IMR-90 (cell line): Measurements from ENCODE around the gene PPP5C. TPM values are rescaled to one million over a fixed set of nuclear protein-coding genes. Genes with fewer than 3 reads are reported as not detected.

ENCODE experiments used
- ATAC-seq: fragments of 200-7000 bp; cut with Tn5 transposase; 2 replicates; pipeline ENCODE4 v1.9.1; 2020; ENCODE audit warnings: low read depth, mild to moderate bottlenecking, moderate library complexity
- BruUV-seq: library from RNA; stranded (reverse); fragments of 400-500 nt; replicated peaks from 2 replicates; lab custom pipeline; 2021; lab: Mats Ljungman, UMichigan
- CTCF ChIA-PET: fragments of 300-600 bp; formaldehyde crosslinking; extraction: SDS; loops from one replicate; lab custom pipeline; 2021; ENCODE audit warnings: antibody characterized with exemption; lab: Yijun Ruan, JAX
- POLR2A ChIA-PET: fragments of 300-600 bp; sonication (Branson Sonifier 250); formaldehyde crosslinking; loops from one replicate; lab custom pipeline; 2022; ENCODE audit warnings: antibody characterized with exemption; ENCODE audit not compliant: unreplicated experiment; lab: Charles Lee
- DNase-seq: peaks from one replicate; pipeline ENCODE4 v3.0.0; 2013
- H2AFZ ChIP-seq: replicated peaks from 2 replicates; pipeline ENCODE3; 2013; ENCODE audit warnings: low read length, mild to moderate bottlenecking; ENCODE audit not compliant: poor library complexity
- H2AK5ac ChIP-seq: 2 replicates; pipeline ENCODE4 v1.6.1; 2013; ENCODE audit warnings: low read depth, low read length, inconsistent platforms
- H2AK9ac ChIP-seq: replicated peaks from 2 replicates; pipeline ENCODE3; 2013; ENCODE audit warnings: mild to moderate bottlenecking, low read depth, low read length, moderate library complexity; ENCODE audit not compliant: poor library complexity
- H2BK120ac ChIP-seq: 2 replicates; pipeline ENCODE4 v1.6.1; 2013; ENCODE audit warnings: low read depth, low read length, inconsistent platforms
- H2BK15ac ChIP-seq: 3 replicates; pipeline ENCODE4 v1.6.1; 2013; ENCODE audit warnings: low read depth, low read length, inconsistent platforms
- H2BK20ac ChIP-seq: 2 replicates; pipeline ENCODE4 v1.6.1; 2013; ENCODE audit warnings: low read depth, mild to moderate bottlenecking, inconsistent platforms, low read length, moderate library complexity
- H2BK5ac ChIP-seq: 2 replicates; pipeline ENCODE4 v1.6.1; 2013; ENCODE audit warnings: mild to moderate bottlenecking, low read depth, low read length, inconsistent platforms; ENCODE audit not compliant: poor library complexity, severe bottlenecking
- H3K14ac ChIP-seq: replicated peaks from 2 replicates; pipeline ENCODE4 v1.6.1; 2013; ENCODE audit warnings: low read depth, low read length, inconsistent platforms
- H3K18ac ChIP-seq: 2 replicates; pipeline ENCODE4 v1.6.1; 2013; ENCODE audit warnings: low read depth, low read length, control low read depth
- H3K23ac ChIP-seq: 2 replicates; pipeline ENCODE4 v1.6.1; 2013; ENCODE audit warnings: low read depth, low read length, inconsistent platforms
- H3K27ac ChIP-seq: 2 replicates; pipeline ENCODE4 v1.5.1; 2013; ENCODE audit warnings: mild to moderate bottlenecking, control low read depth, low read length; ENCODE audit not compliant: insufficient read depth
- H3K27me3 ChIP-seq: 2 replicates; pipeline ENCODE4 v1.6.1; 2013; ENCODE audit warnings: low read length; ENCODE audit not compliant: control insufficient read depth, insufficient read depth
- H3K36me3 ChIP-seq: 2 replicates; pipeline ENCODE4 v1.6.1; 2013; ENCODE audit warnings: low read length, mixed read lengths; ENCODE audit not compliant: control insufficient read depth, insufficient read depth
- H3K4ac ChIP-seq: 2 replicates; pipeline ENCODE4 v1.6.1; 2013; ENCODE audit warnings: low read depth, low read length, inconsistent platforms
- H3K4me1 ChIP-seq: 2 replicates; pipeline ENCODE4 v1.6.1; 2013; ENCODE audit warnings: low read length, mixed read lengths; ENCODE audit not compliant: control insufficient read depth, insufficient read depth
- H3K4me2 ChIP-seq: 2 replicates; pipeline ENCODE4 v1.6.1; 2013; ENCODE audit warnings: low read depth, mild to moderate bottlenecking, control low read depth, low read length, moderate library complexity
- H3K4me3 ChIP-seq: 2 replicates; pipeline ENCODE4 v1.5.1; 2013; ENCODE audit warnings: low read depth, mild to moderate bottlenecking, control low read depth, low read length, moderate library complexity; ENCODE audit not compliant: insufficient read depth
- H3K56ac ChIP-seq: 2 replicates; pipeline ENCODE4 v1.6.1; 2013; ENCODE audit warnings: low read length, inconsistent platforms; ENCODE audit not compliant: insufficient read depth; ENCODE audit errors: extremely low read depth
- H3K79me1 ChIP-seq, 2 experiments: 2 replicates each; pipeline ENCODE4 v1.6.1; 2013; ENCODE audit warnings: low read length in 2 of 2, inconsistent platforms in 1 of 2, low read depth in 1 of 2
- H3K9ac ChIP-seq: 2 replicates; pipeline ENCODE4 v1.6.1; 2013; ENCODE audit warnings: low read depth, low read length, control low read depth
- H3K9me1 ChIP-seq: 2 replicates; pipeline ENCODE4 v1.6.1; 2013; ENCODE audit warnings: low read length, inconsistent platforms; ENCODE audit not compliant: insufficient read depth
- H3K9me3 ChIP-seq: 2 replicates; pipeline ENCODE4 v1.6.1; 2013; ENCODE audit warnings: low read length; ENCODE audit not compliant: control insufficient read depth, insufficient read depth
- H4K20me1 ChIP-seq: 2 replicates; pipeline ENCODE4 v1.6.1; 2013; ENCODE audit warnings: low read length, inconsistent platforms; ENCODE audit not compliant: insufficient read depth
- H4K5ac ChIP-seq: 2 replicates; pipeline ENCODE4 v1.6.1; 2013; ENCODE audit warnings: mild to moderate bottlenecking, low read depth, low read length, control low read depth
- H4K8ac ChIP-seq, 2 experiments: 2 replicates each; pipeline ENCODE4 v1.6.1; 2013; ENCODE audit warnings: low read depth in 2 of 2, low read length in 2 of 2, control low read depth in 1 of 2, inconsistent platforms in 1 of 2
- H4K91ac ChIP-seq: 2 replicates; pipeline ENCODE4 v1.6.1; 2013; ENCODE audit warnings: low read depth, low read length, inconsistent platforms; ENCODE audit not compliant: insufficient read depth
- BHLHE40 ChIP-seq: fragments of 150-350 bp; IDR thresholded peaks from 2 replicates; pipeline ENCODE4 v1.6.1; 2016; ENCODE audit warnings: mild to moderate bottlenecking, low read depth, low read length
- CEBPB ChIP-seq: IDR thresholded peaks from 2 replicates; pipeline ENCODE4 v1.6.1; 2012; ENCODE audit warnings: low read depth, low read length, improper control_type of control experiment
- CHD1 ChIP-seq: IDR thresholded peaks from 2 replicates; pipeline ENCODE4 v1.6.1; 2012; ENCODE audit warnings: low read depth, low read length, improper control_type of control experiment
- CTCF ChIP-seq: conservative IDR thresholded peaks from 2 replicates; pipeline ENCODE4 v1.5.1; 2012; ENCODE audit warnings: mild to moderate bottlenecking, low read depth, low read length, improper control_type of control experiment
- FOS ChIP-seq: fragments of 150-350 bp; IDR thresholded peaks from 2 replicates; pipeline ENCODE4 v1.6.1; 2016; ENCODE audit warnings: low read depth, low read length
- MAFK ChIP-seq: IDR thresholded peaks from 2 replicates; pipeline ENCODE4 v1.6.1; 2012; ENCODE audit warnings: low read depth, low read length, improper control_type of control experiment
- MAZ ChIP-seq: IDR thresholded peaks from 2 replicates; pipeline ENCODE4 v1.6.1; 2012; ENCODE audit warnings: low read depth, mild to moderate bottlenecking, low read length, improper control_type of control experiment, moderate library complexity, borderline replicate concordance
- MXI1 ChIP-seq: IDR thresholded peaks from 2 replicates; pipeline ENCODE4 v1.6.1; 2012; ENCODE audit warnings: low read depth, mild to moderate bottlenecking, low read length, moderate library complexity, borderline replicate concordance
- NFE2L2 ChIP-seq: fragments of 150-350 bp; IDR thresholded peaks from 2 replicates; pipeline ENCODE4 v1.6.1; 2016; ENCODE audit warnings: low read depth, mild to moderate bottlenecking, low read length
- POLR2A ChIP-seq: IDR thresholded peaks from 2 replicates; pipeline ENCODE4 v1.6.1; 2012; ENCODE audit warnings: mild to moderate bottlenecking, low read depth, low read length
- RAD21 ChIP-seq: IDR thresholded peaks from 2 replicates; pipeline ENCODE4 v1.6.1; 2012; ENCODE audit warnings: low read length, improper control_type of control experiment
- RCOR1 ChIP-seq: IDR thresholded peaks from 2 replicates; pipeline ENCODE4 v1.6.1; 2012; ENCODE audit warnings: mild to moderate bottlenecking, low read length, improper control_type of control experiment; ENCODE audit not compliant: insufficient replicate concordance
- RFX5 ChIP-seq: IDR thresholded peaks from 2 replicates; pipeline ENCODE4 v1.8.0; 2012; ENCODE audit warnings: low read depth, mild to moderate bottlenecking, low read length, moderate library complexity
- SMC3 ChIP-seq: fragments of 150-350 bp; IDR thresholded peaks from 2 replicates; pipeline ENCODE4 v1.6.1; 2016; ENCODE audit warnings: low read depth, mild to moderate bottlenecking, antibody characterized with exemption, low read length, moderate library complexity
- WGBS, 2 experiments: methylation state at CpG; one replicate each; pipeline versions ENCODE4 v1.1.5 to v1.1.7; 2013; ENCODE audit warnings: missing lambda C conversion rate in 2 of 2; ENCODE audit not compliant: insufficient read length in 1 of 2; ENCODE audit errors: extremely low coverage in 2 of 2; 5-methylcytosine and 5-hydroxymethylcytosine counted together
- dilution Hi-C: fragments of 300-500 bp; cut with HindIII; formaldehyde crosslinking; loops from one replicate; pipeline ENCODE4 v1.14.3; 2018; ENCODE audit warnings: low sequenced_read_pairs; ENCODE audit not compliant: unreplicated experiment
- in situ Hi-C: fragments of 300-500 bp; cut with MboI; formaldehyde crosslinking; loops from 3 replicates; pipeline ENCODE4 v1.14.3; 2019; ENCODE audit warnings: low sequenced_read_pairs, inconsistent platforms, mixed read lengths
- intact Hi-C: fragments of 100-400 bp; cut with micrococcal nuclease; formaldehyde crosslinking; loops from 2 replicates; pipeline ENCODE4 v1.10.0; 2022
- polyA plus RNA-seq, 3 experiments: library from polyadenylated mRNA; depleted of rRNA; stranded (reverse); fragments of >200 nt; gene quantifications; 2 replicates each; pipeline ENCODE4 v1.2.3, GENCODE V29; 2012; ENCODE audit warnings: low replicate concordance in 1 of 3
- total RNA-seq: library from RNA; depleted of rRNA; stranded (reverse); fragments of >200 nt; gene quantifications from 2 replicates; pipeline ENCODE4 v1.2.3, GENCODE V29; 2012
- TF ChIP-seq, protein P1 (sequence below): fragments of 150-350 bp; IDR thresholded peaks from 2 replicates; pipeline ENCODE4 v1.6.1; 2016; ENCODE audit warnings: low read depth, mild to moderate bottlenecking, low read length, moderate library complexity, borderline replicate concordance
- TF ChIP-seq, protein P2 (sequence below): fragments of 150-350 bp; IDR thresholded peaks from 2 replicates; pipeline ENCODE4 v1.6.1; 2017; ENCODE audit warnings: mild to moderate bottlenecking, antibody characterized with exemption, low read length, low read depth

The PPP5C gene
- total and polyA plus RNA-seq, 2 of the 4 experiments (the other 2 are of a cell fraction): 80.5 to 128 TPM

- H3K56ac ChIP-seq: no peak overlapping the region
- H3K23ac ChIP-seq: no peak overlapping the region
- no peak for TF ChIP-seq NFE2L2
- no peak for TF ChIP-seq RFX5
- TF ChIP-seq CHD1: no peak
- TF ChIP-seq CTCF: no peak
- no peak for TF ChIP-seq CEBPB
- no peak for TF ChIP-seq POLR2A
- no peak for TF ChIP-seq BHLHE40
- TF ChIP-seq, protein P1, sequence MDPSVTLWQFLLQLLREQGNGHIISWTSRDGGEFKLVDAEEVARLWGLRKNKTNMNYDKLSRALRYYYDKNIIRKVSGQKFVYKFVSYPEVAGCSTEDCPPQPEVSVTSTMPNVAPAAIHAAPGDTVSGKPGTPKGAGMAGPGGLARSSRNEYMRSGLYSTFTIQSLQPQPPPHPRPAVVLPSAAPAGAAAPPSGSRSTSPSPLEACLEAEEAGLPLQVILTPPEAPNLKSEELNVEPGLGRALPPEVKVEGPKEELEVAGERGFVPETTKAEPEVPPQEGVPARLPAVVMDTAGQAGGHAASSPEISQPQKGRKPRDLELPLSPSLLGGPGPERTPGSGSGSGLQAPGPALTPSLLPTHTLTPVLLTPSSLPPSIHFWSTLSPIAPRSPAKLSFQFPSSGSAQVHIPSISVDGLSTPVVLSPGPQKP: no peak
- TF ChIP-seq MXI1: no peak
- TF ChIP-seq RAD21: no peak
- no peak for TF ChIP-seq SMC3
- TF ChIP-seq MAFK: no peak
- no peak for TF ChIP-seq RCOR1
- TF ChIP-seq, protein P2, sequence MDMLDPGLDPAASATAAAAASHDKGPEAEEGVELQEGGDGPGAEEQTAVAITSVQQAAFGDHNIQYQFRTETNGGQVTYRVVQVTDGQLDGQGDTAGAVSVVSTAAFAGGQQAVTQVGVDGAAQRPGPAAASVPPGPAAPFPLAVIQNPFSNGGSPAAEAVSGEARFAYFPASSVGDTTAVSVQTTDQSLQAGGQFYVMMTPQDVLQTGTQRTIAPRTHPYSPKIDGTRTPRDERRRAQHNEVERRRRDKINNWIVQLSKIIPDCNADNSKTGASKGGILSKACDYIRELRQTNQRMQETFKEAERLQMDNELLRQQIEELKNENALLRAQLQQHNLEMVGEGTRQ: no peak
- TF ChIP-seq FOS: no peak
- TF ChIP-seq MAZ: no peak
- no peak overlapping the region for H2AK9ac ChIP-seq
- ATAC-seq (no peak), DNase-seq (no peak)
- no peak overlapping the region for H4K5ac ChIP-seq
- WGBS, 2 experiments: 78% methylated on average over 5 of the region's 7 CpGs; no CpG with 5 or more reads in 1 of the 2 experiments
- peaks cover 19% of the 10 kb centered on the region for H4K20me1 ChIP-seq
- no peaks in the 10 kb centered on the region for H3K27me3 ChIP-seq
- H2BK20ac ChIP-seq: no peak overlapping the region
- ChIA-PET POLR2A (interaction anchor here (0.6 kb wide), 1 partner anchor 1869 kb away, joined by 4 read pairs; no protein-coding TSS in a partner anchor), CTCF (interaction anchor here (0.6 kb wide), 1 partner anchor 190 kb away, joined by 3 read pairs; no protein-coding TSS in a partner anchor)
- no peak overlapping the region for H4K91ac ChIP-seq
- no peak overlapping the region for H3K9ac ChIP-seq
- no peak overlapping the region for H4K8ac ChIP-seq
- dilution Hi-C loops (no loop called here), intact Hi-C loops (no loop called here), in situ Hi-C loops (no loop called here)
- peaks cover 27% of the 10 kb centered on the region for H3K9me1 ChIP-seq
- no peak overlapping the region for H3K4me3 ChIP-seq
- H2BK120ac ChIP-seq: no peak overlapping the region
- peaks cover 24% of the 10 kb centered on the region for H3K36me3 ChIP-seq
- H3K4me2 ChIP-seq: no peak overlapping the region
- no peak overlapping the region for H2BK15ac ChIP-seq
- H3K79me1 ChIP-seq: peaks cover 30 to 79% of the 10 kb centered on the region in 2 experiments
- no peak overlapping the region for H3K18ac ChIP-seq
- H2BK5ac ChIP-seq: no peak overlapping the region
- no peak overlapping the region for H2AFZ ChIP-seq
- H3K4ac ChIP-seq: no peak overlapping the region
- no TSS peak for BruUV-seq
- no peak overlapping the region for H2AK5ac ChIP-seq
- H3K9me3 ChIP-seq: no peaks in the 10 kb centered on the region
- no peak overlapping the region for H3K14ac ChIP-seq
- H3K27ac ChIP-seq: no peak overlapping the region
- peaks cover 18% of the 10 kb centered on the region for H3K4me1 ChIP-seq
These were observed 21.2 kb downstream of the PPP5C start for GRCh38 chr19:46368116-46368515.
